GM19438 (cell line): Measurements from ENCODE around the gene LEPR.
A peak's percentile ranks its signal among the peaks of the same experiment; 100 is the strongest.

Experiments used
- ATAC-seq: cut with Tn5 transposase; IDR thresholded peaks from one replicate; pipeline ENCODE4 v1.9.1; 2021; ENCODE audit warnings: low read depth; ENCODE audit not compliant: unreplicated experiment

LEPR gene

DNA sequence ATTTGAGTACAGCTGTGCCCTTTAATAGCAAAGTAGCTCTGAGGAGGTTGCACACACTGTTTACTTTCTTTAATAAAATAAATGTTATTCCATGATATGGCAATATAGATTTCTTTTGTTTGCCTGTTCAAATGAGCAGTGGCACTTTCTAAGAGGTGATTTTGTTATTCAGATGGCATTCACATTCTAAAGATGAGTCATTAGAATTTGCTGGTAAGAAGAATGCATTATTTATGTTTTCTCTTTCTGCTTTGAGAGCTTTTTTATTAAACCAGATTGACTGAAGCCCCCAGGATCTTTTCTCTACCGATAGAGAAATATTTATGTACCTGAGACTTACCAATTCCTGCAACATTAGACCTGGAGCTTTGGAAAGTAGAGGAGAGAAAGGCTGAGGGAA lies 11.2 kb upstream of the LEPR start:
- no peak for ATAC-seq

GRCh38 chr1:65409816-65410326 lies 10.6 kb upstream of the LEPR start:
- ATAC-seq: no peak

DNA sequence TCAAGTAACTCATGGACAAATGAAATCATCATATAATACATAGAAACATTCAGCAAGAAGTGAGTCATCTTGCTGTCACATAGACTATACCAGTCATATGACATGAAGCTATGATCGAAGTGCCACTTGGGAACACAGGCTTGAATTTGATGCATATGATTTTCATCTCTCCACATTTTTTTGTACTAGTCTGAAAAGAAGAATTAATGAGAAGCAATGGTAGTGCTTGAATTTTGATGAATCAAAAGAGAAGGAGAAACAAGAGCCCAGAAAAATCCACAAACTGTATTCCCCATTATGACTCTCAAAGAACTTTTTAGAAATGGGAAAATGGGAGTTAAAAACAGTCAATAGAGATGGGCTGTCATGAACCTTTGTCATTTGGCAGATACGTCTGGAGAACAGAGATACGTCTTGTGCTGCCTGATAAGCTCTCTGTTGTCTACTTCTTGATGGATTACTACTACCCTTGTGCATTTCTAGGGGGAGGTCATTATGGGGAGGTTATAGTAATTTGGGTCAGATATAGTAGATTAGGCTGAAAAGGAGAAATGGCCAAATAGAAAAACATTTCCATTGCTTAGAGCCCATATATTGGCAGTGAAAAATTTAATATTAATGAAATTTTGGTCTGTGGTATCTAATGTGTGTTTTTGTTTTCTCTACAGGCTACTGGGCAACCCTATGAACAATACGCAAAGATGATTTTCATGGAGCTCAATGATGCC lies 8.0 kb upstream of the LEPR start:
- ATAC-seq: no peak

DNA sequence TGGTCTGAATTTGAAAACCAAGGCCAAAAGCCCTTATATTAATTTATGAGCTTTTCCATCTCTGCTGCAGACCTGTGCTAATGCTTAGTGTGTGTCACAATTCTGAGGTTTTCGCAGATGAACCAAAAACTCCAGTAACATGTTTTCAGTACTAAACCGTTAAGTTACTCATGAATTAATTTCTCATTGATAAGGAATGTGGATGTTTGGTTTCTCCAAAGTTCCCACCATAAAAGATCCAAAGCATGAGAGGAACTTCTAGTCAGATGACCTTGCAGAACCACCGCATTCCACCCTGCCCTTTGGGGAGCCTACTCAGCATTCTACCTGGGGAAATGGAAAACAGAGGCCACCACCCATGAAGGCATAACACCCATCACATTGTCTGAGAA lies 7.5 kb upstream of the LEPR start:
- ATAC-seq: no peak

DNA sequence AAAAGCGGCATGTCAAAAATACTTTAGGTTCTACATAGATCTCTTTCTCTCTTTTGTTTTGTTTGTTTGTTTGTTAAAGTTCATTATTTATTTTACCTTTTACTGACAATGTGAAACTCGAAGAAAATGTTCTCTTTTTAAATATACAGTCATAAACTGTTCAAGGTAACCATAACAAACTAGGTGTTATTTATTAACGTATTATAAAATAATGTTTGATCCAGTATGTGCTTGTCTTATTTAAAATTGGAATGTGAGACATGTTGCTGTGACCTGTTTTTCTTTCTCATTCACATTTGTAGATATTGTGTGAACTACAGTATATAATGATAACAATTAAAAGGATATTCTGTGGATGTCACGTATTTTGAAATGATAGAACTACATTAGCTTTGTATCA lies 5.9 kb upstream of the LEPR start:
- ATAC-seq: no peak

GRCh38 chr1:65416767-65417166 lies 3.7 kb upstream of the LEPR start:
- ATAC-seq: no peak

GRCh38 chr1:65417729-65418128 lies 2.7 kb upstream of the LEPR start:
- ATAC-seq: no peak

DNA sequence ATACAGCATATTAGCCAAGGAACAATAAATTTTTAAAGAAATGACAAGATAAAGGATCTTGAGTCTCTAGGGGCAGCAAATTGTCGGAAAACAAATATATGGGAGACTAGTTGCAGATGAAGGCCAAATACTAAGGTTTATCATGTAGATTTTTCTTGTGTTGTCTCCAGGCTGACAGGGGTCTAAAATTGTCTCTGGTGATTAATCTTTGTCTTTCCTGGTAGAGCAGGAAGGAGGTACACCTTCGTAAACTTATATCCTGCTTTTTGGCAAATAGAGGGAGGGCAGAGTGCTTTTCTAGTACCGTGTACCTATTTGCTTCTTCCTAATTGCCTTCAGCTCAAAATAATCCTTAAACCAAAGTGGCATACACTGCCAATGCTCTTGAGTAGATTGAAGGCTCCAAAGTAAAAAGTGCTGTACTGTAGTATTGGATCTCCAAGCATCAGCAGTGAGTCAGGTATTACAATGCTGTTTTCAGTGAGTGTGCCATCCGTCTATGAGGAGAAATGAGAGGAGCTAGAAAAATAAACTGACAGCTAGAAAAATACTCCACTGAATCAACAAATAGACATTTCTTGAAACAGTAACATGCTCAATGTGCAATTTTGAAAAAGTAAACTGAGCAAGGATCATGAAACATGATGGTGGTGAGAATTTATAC lies 1.8 kb upstream of the LEPR start:
- no peak for ATAC-seq

DNA sequence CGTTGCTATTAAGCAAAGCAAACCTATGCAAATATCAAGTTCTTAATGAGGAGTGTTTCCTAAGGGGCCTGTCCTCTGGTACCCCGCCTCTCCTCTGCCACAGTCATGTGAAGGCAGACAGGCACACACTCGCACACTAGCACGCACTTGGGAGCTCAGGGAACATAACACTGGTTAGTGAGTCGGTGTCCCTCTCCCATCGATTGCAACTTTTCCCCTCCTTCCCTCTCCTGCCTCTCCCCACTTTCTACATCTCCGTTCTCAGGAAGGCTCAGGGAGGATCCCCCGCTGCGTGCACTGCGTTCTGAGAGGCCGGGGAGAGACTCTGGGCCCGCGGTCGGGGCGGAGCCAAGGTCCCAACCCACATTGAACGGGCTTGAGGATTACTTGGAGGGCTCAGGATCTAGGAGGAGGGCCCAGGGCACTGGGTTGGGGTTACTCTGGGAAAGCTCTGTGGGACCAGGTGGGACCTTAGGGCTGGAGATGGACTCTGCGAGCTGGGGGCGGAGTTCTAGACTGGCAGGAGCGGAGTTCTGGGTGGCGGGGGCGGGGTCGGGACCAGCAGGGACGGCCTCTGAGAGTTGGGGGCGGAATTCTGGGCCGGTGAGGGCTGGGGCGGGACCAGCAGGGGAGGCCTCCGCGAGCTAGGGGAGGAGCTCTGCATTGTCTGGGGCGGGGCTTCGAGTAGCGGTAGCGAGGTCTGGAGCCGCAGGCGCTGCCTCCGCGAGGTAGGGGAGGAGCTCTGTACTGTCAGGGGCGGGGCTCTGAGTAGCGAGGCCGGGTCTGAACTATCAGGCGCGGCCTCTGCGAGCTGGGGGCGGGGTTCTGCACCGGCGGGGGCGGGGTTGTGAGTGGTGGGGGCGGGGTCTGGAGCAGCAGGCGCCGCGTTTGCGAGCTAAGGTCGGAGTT lies 533 bp upstream of the LEPR start:
- ATAC-seq: peak; percentile 86

DNA sequence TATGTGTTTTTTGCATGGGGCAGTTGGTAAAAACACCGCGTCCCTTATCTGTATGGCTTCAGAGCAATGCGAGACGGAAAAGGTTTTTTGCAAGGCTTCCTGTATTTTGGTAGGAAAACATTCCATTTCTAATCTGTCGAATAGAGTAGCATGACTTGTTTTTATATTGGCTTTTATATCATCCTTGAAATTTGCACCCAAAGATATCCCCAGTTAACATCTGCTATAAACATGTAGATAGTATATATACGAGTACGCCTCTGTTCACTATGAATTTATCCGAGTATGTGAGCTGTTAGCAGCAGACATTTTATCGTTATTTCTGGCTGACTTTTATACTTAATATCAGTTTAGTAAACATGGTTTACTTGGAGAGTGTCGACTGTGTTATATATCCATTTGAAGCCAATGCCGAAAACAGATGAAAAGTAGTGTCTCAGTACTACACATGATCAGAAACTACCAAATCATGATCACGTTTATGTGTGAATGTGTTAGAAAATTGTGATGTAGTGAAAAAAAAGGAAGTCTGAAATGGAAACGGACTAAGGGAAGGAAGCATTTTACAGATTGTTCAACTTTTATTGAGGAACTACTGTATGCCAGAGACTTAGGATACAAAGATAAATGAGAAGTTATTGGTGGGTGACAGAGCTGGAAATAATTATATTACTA lies 1.0 kb downstream of the LEPR start:
- ATAC-seq: no peak

DNA sequence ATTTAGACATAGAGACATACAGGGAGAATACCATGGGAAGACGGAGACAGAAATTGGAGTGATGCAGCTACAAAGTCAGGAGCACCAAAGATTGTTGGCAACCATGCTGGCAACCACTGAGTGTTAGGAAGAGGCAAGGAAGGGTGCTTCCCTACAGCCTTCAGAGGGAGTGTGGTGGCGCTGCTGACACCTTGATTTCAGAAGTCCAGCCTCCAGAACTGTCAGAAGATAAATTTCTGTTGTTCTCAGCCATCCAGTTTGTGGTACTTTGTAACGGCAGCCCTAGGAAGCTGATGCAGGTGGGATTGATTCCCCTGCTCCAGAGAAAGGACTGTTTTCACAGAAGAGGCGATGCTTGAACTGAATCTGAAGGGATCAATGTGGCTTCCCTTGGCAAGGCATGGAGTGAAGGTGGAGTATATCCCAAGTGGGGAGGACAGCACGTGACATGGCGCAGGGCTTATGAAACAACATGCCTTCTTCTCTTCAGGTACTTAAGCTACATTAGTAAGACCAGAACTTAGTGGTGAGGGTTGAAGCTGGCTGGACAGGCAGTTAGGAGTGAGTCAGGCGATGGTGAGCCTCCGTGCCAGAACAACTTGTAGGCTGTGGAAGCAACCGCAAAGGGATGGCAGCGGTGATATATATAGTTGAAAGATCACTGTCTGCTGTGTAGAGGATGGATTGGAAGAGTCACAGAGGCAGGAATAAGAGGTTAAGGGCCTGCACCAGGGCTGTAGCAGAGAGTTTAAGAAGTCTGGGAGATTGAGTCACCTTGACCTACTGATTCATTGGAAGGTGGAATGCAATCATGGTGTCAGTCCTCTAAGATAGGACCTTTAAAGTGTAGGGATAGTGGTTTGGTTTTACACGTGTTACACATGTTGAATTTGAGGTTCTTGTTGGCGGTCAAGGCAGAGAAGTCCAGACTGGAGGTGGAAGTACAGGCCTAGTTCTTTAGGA lies 2.1 kb downstream of the LEPR start:
- ATAC-seq: no peak

GRCh38 chr1:65423884-65424572 lies 3.6 kb downstream of the LEPR start:
- ATAC-seq: no peak

GRCh38 chr1:65424573-65424889 lies 4.1 kb downstream of the LEPR start:
- no peak for ATAC-seq

DNA sequence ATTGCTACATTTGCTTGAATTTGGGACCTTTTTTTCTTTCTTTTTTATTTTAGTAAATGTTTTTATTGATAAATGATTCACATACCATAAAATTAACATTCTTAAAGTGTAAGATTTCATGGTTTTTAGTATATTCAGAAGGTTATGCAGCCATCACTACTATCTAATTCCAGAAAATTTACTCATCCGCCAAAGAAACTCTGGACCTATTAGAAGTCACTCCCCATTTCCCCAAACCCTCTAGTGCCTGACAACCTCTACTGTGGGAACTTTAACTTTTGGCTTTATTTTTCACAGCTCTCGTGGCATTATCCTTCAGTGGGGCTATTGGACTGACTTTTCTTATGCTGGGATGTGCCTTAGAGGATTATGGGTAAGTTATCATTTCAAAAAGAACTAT lies 4.5 kb downstream of the LEPR start:
- ATAC-seq: no peak

GRCh38 chr1:65425697-65426096 lies 5.2 kb downstream of the LEPR start:
- ATAC-seq: no peak

DNA sequence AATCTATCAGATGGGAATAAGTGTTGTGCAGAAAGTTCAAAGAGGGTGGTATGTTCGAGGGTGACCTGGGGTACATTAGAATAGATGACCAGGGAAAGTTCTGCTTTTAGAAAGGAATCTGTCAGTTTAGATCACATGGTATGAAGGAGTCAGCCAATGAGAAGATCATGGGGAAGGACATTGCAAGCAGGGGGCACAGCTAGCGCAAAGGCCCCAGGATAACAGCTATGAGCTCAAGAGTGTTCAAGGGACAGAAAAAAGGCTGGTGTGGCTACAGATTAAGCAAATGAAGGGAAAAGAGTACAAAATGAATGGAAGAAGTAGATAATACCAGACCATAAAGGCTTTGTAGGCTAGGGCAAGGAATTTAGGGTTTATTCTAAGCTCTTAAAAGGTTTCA lies 8.6 kb downstream of the LEPR start:
- ATAC-seq: no peak

DNA sequence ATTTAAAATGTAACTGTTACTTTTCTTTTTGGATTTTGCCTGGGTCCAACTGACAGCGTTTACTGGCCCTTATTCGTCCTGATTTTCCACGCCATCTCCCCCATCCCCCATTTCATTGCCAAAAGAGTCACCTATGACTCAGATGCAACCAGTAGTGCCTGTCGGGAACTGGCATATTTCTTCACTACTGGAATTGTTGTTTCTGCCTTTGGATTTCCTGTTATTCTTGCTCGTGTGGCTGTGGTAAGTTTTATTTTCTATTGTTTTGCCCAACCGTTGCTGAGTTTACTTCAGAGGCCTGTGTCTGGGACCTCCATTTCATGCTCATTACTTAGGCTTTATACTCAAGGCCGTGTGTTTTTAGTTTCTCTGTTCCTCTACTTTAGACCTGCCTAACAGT lies 9.3 kb downstream of the LEPR start:
- no peak for ATAC-seq

DNA sequence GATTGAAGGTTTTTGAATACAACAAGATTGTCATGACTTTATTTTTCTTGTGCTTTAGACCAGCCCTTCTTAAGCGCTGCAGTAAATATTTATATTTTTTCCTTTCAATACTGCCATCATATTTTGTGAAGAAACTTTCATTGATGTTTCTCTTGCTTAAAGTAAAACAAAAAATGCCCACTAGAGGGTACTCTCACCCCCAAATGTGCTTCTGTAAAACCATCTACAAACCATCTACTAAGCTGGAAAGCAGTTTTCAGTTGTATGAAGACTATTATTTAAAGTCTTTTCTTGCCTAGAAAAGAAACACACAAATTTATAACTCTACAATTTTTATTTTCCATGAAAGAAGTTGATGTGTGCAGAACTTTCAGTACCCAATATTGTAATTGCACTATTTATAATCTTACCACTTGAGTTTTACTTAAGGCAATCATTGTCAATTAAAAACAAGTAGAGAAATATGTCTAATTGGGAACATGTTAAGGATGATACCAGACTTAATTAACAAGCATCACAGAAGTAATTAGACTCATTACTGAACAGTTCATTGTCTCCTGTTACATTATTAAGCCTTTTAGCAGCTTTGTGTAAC lies 10.7 kb downstream of the LEPR start:
- ATAC-seq: no peak

DNA sequence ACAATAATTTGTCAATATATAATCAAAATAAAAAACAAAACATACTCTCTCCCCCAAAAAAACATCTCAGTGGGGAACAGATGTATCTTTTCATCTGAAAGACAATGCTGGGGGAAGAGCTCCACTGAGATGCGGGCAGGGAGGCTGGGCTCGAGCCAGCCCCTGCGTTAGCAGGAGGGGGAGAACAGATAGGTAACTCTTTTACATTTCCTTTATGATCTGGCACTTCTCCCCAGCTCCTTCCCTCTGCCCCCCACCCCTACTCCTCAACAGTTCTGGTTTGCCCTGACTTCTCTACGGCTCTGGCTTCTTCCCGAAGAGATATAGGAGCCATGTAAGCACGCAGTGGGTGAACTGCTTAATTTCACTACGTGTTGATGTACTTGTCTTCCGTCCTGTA lies 12.4 kb downstream of the LEPR start:
- ATAC-seq: no peak
